ENCODE measurements around the gene GLP2R.
A peak's percentile ranks its signal among the peaks of the same experiment; 100 is the strongest.

DNA sequence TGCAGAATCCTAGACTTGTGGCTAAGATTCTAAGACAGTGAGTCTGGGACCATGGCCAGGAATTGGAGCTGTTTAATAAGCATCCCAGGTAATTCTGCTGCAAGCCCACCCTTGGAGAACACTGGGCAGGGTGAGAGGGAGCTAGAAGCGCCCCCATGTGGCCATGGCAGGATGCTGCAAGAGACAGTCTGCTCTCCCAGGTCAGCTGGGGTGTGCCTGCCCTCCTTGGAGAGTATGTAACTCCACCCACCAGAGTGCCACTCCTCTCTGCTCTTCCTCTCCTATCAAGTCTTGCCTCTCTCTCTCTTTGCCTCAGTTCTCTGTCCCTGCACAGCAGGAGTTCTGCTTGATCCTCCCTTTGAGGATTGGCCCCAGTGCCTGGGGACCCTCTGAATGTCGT lies 64.4 kb downstream of the GLP2R start:
- TF ChIP-seq POLR2A (IDR thresholded peaks at IDR 0.05) (no peak), CTCF (IDR thresholded peaks at IDR 0.05 in 4 of 5, conservative IDR thresholded peaks at IDR 0.05 in 1 of 5) (peak in 3 of 5 experiments; percentile 20 to 40 (median 39))

All from gastrocnemius medialis (tissue), 4 donors.